HUES48 (cell line): ENCODE results near the gene CES2.

Source experiments
- H3K27ac ChIP-seq: one replicate; pipeline ENCODE4 v1.7.0; 2013; ENCODE audit warnings: low read depth, low read length, inconsistent platforms
- H3K27me3 ChIP-seq: 2 replicates; pipeline ENCODE4 v1.6.1; 2013; ENCODE audit warnings: mild to moderate bottlenecking, low read length; ENCODE audit not compliant: control insufficient read depth, insufficient read depth
- H3K36me3 ChIP-seq: 2 replicates; pipeline ENCODE4 v1.6.1; 2013; ENCODE audit warnings: low read length; ENCODE audit not compliant: control insufficient read depth, insufficient read depth
- H3K4me1 ChIP-seq: 2 replicates; pipeline ENCODE4 v1.6.1; 2013; ENCODE audit warnings: mild to moderate bottlenecking, low read length; ENCODE audit not compliant: control insufficient read depth, insufficient read depth
- H3K4me3 ChIP-seq: 2 replicates; pipeline ENCODE4 v1.5.1; 2013; ENCODE audit warnings: mild to moderate bottlenecking, low read depth, low read length
- H3K9ac ChIP-seq: 2 replicates; pipeline ENCODE4 v1.6.1; 2013; ENCODE audit warnings: mild to moderate bottlenecking, low read depth, low read length, moderate library complexity
- H3K9me3 ChIP-seq: 2 replicates; pipeline ENCODE4 v1.6.1; 2013; ENCODE audit warnings: low read length; ENCODE audit not compliant: control insufficient read depth, insufficient read depth

The CES2 gene, protein sequence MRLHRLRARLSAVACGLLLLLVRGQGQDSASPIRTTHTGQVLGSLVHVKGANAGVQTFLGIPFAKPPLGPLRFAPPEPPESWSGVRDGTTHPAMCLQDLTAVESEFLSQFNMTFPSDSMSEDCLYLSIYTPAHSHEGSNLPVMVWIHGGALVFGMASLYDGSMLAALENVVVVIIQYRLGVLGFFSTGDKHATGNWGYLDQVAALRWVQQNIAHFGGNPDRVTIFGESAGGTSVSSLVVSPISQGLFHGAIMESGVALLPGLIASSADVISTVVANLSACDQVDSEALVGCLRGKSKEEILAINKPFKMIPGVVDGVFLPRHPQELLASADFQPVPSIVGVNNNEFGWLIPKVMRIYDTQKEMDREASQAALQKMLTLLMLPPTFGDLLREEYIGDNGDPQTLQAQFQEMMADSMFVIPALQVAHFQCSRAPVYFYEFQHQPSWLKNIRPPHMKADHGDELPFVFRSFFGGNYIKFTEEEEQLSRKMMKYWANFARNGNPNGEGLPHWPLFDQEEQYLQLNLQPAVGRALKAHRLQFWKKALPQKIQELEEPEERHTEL

DNA sequence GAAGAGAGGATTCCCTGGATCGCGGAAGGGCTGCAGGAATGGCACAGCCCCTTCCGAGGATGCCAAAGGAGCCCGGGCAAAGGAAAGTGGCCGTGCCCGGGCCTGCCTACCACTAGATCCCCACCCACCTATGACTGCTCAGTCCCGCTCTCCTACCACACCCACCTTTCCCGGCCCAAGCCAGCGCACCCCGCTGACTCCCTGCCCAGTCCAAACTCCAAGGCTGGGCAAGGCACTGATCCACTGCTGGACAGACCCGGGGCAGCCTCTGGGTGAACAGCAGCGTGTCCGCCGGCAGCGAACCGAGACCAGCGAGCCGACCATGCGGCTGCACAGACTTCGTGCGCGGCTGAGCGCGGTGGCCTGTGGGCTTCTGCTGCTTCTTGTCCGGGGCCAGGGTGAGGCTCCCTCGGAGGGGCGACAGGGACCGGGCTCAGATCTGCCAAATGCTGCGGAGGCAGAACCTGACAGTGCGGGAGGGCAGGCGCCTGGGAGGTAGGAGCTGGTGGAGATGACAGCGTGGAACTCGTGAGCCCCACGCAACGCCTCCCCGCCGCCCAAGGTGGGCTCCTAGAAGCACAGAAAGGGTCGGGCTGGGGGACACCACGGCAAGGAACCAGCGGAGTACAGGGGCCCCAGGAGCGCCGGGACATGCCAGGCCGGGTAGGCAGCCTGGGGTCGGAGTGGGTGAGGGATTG lies at the start of gene CES2:
TSS of gene CES2 (plus strand) at position 203 of the 698 bp plus-strand sequence. CDS start at position 323, 120 bp downstream.
- Histone ChIP-seq H3K9me3 (no peaks in the 10 kb centered on the region), H3K36me3 (peaks cover 5% of the 10 kb centered on the region), H3K27me3 (peaks cover 13% of the 10 kb centered on the region), H3K9ac (peak within 1 kb of the TSS; percentile 27), H3K4me1 (0 out of 2 replicates have a peak, but pooled peaks cover 5% of the 10 kb centered on the region), H3K27ac (no peak within 1 kb of the TSS), H3K4me3 (peak within 1 kb of the TSS; percentile 72)

DNA sequence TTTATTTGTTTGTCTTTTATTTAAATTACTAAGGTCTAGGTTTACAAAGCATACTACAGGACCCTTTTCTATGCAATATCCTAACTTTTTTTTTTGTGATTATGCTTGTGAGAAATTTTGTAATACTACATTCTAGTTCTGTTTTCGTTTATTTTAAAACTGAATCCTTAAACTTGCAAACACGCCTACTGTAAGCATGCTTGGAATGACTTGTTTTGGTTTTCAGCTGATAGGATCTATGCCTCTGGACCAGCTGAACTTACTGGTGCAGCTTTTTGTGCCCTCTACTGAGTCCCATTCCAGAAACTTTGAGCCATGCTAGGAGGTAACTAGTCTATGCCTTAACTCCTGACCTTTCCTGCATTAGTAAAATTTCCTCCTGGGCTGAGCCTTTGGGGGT lies 49.0 kb upstream of the CES2 start:
- Histone ChIP-seq H3K9ac (no peak overlapping the region), H3K4me3 (no peak overlapping the region), H3K27ac (no peak overlapping the region), H3K4me1 (no peaks in the 10 kb centered on the region), H3K27me3 (no peaks in the 10 kb centered on the region), H3K36me3 (peaks cover 54% of the 10 kb centered on the region), H3K9me3 (no peaks in the 10 kb centered on the region)

DNA sequence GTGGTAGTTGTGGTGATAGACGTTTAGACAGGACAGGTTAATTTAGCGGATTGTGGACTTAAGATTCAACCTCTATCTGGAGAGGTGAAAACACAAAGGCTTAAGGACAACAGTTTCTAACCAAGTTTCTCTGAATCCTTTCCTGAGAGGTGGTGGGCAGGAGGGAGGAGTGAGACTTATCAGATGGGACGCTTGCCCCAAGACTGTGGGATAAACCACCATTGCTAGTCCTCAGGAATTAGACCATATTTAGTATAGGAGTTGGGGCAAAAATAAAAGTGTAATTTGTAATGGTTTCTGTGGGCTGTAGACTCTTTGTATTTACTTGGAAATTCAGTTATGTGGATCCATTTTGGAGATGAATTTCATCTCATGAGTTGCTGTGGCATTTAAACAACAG lies 48.4 kb upstream of the CES2 start:
- no peak overlapping the region for H3K27ac ChIP-seq
- no peaks in the 10 kb centered on the region for H3K4me1 ChIP-seq
- H3K36me3 ChIP-seq, result peaks cover 54% of the 10 kb centered on the region
- no peak overlapping the region for H3K4me3 ChIP-seq
- no peaks in the 10 kb centered on the region for H3K27me3 ChIP-seq
- H3K9ac ChIP-seq, result no peak overlapping the region
- no peaks in the 10 kb centered on the region for H3K9me3 ChIP-seq

DNA sequence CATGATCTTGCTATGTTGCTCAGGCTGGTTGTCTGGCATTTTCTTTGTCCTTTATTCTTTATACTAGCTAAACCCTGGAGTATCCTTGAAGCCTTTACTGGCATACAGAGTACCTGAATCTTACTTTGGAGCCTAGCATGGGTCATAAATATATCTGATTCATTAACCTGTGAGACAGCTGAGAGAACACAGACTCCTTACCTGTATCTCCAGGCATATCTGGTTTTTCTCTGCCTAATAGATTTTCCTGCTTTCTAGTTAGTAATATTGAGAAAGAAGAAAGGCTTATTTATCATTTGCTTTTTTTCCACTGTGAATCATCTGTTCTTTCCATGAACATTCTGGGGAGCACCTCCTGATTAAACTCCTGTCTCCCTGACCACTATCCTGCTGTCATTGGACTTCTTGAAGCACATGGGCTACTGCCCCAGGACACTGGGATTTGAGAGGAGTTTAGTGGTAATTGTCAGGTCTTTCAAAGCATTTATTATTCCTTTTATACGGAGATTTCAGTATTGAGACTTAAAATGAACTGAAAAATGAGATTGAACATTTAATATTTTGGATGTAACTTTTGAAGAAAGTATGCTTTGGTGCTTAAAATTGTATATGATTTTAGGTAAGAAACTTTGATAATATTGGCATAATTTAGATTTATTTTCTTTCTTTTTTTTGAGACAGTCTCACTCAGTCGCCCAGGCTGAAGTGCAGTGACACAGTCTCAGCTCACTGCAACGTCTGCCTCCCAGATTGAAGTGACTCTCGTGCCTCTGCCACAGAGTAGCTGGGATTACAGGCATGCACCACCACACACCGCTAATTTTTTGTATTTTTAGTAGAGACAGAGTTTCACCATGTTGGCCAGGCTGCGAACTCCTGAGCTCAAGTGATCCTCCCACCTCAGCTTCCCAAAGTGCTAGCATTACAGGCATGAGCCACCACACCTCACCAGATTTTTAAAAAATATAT lies 46.4 kb upstream of the CES2 start:
- no peak overlapping the region for H3K4me3 ChIP-seq
- H3K36me3 ChIP-seq, result peaks cover 49% of the 10 kb centered on the region
- H3K4me1 ChIP-seq, result no peaks in the 10 kb centered on the region
- H3K9me3 ChIP-seq, result no peaks in the 10 kb centered on the region
- H3K27ac ChIP-seq, result no peak overlapping the region
- no peaks in the 10 kb centered on the region for H3K27me3 ChIP-seq
- H3K9ac ChIP-seq, result no peak overlapping the region

DNA sequence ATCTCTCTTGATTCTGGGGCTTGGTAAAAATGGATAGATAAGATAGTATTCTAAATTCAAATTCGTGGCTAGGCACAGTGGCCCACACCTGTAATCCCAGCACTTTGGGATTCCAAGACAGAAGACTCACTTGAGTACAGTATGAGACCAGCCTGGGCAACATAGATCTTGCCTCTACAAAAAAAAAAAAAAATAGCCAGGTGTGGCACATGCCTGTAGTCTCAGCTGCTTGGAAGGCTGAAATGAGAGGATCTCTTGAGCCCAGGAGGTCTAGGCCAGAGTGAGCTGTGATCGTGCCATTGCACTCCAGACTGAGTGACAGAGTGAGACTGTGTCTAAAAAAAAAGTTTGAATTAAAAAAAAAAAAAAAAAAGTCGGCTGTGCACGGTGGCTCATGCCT lies 45.7 kb upstream of the CES2 start:
- Histone ChIP-seq H3K9me3 (no peaks in the 10 kb centered on the region), H3K4me3 (no peak overlapping the region), H3K9ac (no peak overlapping the region), H3K27me3 (no peaks in the 10 kb centered on the region), H3K4me1 (no peaks in the 10 kb centered on the region), H3K36me3 (peaks cover 42% of the 10 kb centered on the region), H3K27ac (no peak overlapping the region)

DNA sequence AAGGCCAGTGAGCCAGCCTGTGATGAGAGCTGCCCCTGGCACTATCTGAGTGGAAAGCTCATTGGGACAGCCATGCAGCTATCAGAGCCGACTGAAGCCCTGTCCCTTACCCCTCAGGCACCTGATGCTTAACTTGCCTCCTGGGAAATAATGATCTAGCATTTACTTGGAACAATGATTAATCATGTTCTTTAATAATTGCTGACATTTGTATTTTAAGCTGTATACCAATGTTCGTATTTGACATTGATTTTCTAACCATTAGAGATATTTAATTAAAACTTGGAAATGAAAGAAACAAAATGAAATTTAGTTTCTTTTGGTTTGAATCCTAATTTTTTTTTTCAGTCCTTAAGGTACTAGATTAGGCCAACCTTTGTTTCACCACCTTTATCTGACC lies 44.5 kb upstream of the CES2 start:
- Histone ChIP-seq H3K27me3 (no peaks in the 10 kb centered on the region), H3K36me3 (peaks cover 30% of the 10 kb centered on the region), H3K4me3 (no peak overlapping the region), H3K4me1 (no peaks in the 10 kb centered on the region), H3K27ac (no peak overlapping the region), H3K9ac (no peak overlapping the region), H3K9me3 (no peaks in the 10 kb centered on the region)

DNA sequence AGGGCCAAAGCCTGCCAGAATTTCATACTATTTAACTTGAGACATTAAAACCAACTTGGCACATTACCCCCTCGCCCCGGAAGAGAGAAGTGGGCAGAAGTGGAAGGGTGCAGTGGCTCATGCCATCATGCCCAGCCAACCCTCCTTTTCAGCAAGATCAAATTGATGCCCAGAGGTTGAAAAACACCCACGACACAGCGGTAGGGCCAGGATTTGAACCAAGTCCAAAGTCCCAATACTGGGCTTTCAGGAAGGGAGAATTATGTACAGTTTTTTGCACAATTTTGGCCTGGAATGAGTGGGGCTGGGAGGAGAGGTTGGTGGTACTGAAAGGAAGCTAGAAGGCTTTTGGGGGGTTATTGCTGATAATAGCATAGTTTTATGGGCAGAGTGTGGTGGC lies 44.0 kb upstream of the CES2 start:
- Histone ChIP-seq H3K36me3 (peaks cover 25% of the 10 kb centered on the region), H3K9ac (no peak overlapping the region), H3K27ac (no peak overlapping the region), H3K4me1 (no peaks in the 10 kb centered on the region), H3K4me3 (no peak overlapping the region), H3K9me3 (no peaks in the 10 kb centered on the region), H3K27me3 (no peaks in the 10 kb centered on the region)

DNA sequence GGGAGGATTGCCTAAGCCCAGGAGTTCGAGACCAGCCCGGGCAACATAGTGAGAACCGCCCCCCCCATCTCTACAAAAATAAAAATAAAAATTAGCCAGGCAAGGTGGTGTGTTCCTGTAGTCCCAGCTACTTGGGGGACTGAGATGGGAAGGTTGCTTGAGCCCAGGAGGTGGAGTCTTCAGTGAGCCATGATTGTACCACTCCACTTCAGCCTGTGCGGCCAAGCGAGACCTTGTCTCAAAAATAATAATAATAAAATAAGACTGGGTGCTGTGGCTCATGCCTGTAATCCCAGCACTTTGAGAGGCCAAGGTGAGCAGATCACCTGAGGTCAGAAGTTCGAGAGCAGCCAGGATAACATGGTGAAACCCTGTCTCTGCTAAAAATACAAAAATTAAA lies 43.5 kb upstream of the CES2 start:
- no peaks in the 10 kb centered on the region for H3K27me3 ChIP-seq
- peaks cover 20% of the 10 kb centered on the region for H3K36me3 ChIP-seq

DNA sequence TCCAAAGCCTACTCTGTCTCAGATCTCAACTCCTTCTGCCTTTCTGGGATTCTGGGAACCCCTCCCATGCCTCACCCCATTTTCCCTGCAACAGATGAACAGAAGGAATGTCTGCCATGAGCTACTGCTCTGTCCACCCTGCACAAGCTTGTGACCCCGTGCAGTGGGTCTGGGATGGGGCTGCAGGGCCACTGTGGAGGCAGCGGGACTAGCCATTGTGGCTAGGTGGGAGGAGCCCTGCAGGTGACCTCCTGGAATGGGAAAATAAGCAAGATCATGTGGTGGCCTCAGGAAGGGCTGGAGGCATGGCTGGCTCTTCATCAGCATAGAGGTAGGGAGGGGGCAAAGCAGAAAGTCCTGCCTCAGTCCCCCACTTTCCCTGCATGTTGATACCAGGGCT lies 41.3 kb upstream of the CES2 start:
- Histone ChIP-seq H3K9ac (no peak overlapping the region), H3K27me3 (no peaks in the 10 kb centered on the region), H3K9me3 (no peaks in the 10 kb centered on the region), H3K4me1 (no peaks in the 10 kb centered on the region), H3K27ac (no peak overlapping the region), H3K4me3 (no peak overlapping the region), H3K36me3 (peaks cover 9% of the 10 kb centered on the region; the same call in 1 of the 2 replicates)

More for the DNA sequence above, 43.5 kb upstream of the CES2 start:
- no peak overlapping the region for H3K4me3 ChIP-seq
- H3K9me3 ChIP-seq, result no peaks in the 10 kb centered on the region
- no peak overlapping the region for H3K9ac ChIP-seq
- no peak overlapping the region for H3K27ac ChIP-seq
- H3K4me1 ChIP-seq, result no peaks in the 10 kb centered on the region

DNA sequence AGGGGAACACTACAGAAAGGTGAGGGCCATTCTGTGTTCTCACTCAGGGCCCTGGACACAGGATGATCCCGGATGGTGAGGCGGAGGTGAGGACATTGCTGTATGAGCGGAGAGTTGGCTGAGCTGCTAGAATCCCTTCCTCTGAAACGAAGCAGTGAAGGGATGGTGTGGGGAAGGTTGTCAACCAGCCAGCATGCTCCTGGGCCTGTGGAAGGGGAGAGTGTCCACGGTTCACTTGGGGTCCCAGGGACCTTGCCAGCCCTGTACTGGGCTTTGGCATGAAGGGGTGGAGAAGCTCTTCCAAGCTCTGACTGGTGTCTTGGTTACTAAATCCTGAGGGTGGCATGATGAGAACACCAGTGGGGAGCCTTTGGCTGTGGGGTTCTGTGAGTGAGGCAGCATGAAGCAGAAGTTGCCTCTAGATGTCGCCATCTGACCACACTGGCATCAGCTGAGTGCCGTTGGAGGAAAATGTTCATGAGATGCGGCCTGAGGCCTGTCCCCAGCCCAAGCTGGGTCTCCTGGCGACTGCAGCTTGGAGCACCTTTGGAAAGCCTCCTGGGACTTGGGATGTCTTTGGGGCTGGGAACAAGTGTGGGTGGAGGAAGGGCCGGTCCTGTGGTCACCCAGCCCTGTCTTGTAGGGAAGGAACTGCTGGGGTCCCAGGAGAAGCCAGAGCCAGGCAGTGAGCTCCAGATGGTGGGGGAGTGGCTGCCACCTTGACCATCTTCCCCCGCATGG lies 40.2 kb upstream of the CES2 start:
- no peak overlapping the region for H3K9ac ChIP-seq
- no peaks in the 10 kb centered on the region for H3K27me3 ChIP-seq
- no peak overlapping the region for H3K27ac ChIP-seq
- H3K9me3 ChIP-seq, result no peaks in the 10 kb centered on the region
- H3K36me3 ChIP-seq, result 0 out of 2 replicates have a peak, but pooled peaks cover 4% of the 10 kb centered on the region
- no peak overlapping the region for H3K4me3 ChIP-seq
- peaks cover 6% of the 10 kb centered on the region; the same call in 1 of the 2 replicates for H3K4me1 ChIP-seq
